ENCODE measurements around the gene POP7. TPM values are rescaled to one million over a fixed set of nuclear protein-coding genes. Genes with fewer than 3 reads are reported as not detected.
A peak's percentile ranks its signal among the peaks of the same experiment; 100 is the strongest.

The POP7 gene
- total RNA-seq, 5 donors from 2014 or later (not counting 1 experiment from before 2014, with no cell fraction given) = 8.3 to 18.1 (median 17.8) TPM

DNA sequence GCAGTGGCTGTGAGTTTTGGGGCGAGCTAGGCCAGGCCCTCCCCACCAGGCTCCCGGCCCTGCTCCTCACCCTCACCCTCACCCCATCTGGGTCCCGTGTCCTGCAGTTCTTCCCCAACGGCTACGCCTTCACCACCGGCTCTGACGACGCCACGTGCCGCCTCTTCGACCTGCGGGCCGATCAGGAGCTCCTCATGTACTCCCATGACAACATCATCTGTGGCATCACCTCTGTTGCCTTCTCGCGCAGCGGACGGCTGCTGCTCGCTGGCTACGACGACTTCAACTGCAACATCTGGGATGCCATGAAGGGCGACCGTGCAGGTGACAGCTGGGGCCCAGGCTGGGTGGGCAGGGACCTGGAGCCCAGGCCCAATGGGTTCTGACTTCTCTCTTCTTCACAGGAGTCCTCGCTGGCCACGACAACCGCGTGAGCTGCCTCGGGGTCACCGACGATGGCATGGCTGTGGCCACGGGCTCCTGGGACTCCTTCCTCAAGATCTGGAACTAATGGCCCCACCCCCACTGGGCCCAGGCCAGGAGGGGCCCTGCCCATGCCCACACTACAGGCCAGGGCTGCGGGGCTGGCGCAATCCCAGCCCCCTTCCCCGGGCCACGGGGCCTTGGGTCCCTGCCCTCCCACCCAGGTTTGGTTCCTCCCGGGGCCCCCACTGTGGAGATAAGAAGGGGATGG lies 27.5 kb upstream of the POP7 start:
- Mint-ChIP-seq H3K4me1 (peaks cover 38 to 44% (median 42%) of the 10 kb centered on the region in 3 donors), H3K27me3 (no peaks in the 10 kb centered on the region), H3K4me3 (peak overlapping the region in 2 of 3 donors; percentile 24 to 47), H3K36me3 (peaks cover 18% of the 10 kb centered on the region), H3K27ac (peak overlapping the region; percentile 67 to 88), H3K9me3 (no peaks in the 10 kb centered on the region)
- Histone ChIP-seq H3K4me1 (ENCODE audit: control insufficient read depth in 1 of 2, extremely low read depth in 1 of 2, insufficient read depth in 2 of 2, low read length in 2 of 2) (peaks cover 11 to 63% of the 10 kb centered on the region in 2 experiments), H3K27me3 (replicated peaks in 1 of 2; ENCODE audit: control insufficient read depth in 2 of 2, extremely low read depth in 1 of 2, insufficient read depth in 2 of 2, low read length in 1 of 2) (no peaks in the 10 kb centered on the region), H3K9me3 (no peaks in the 10 kb centered on the region), H3K36me3 (ENCODE audit: control insufficient read depth in 2 of 2, extremely low read depth in 1 of 2, insufficient read depth in 1 of 2, low read length in 1 of 2) (peaks cover 21 to 57% of the 10 kb centered on the region in 2 donors), H3K27ac (ENCODE audit: low read length) (no peak overlapping the region), H3K4me3 (ENCODE audit: control insufficient read depth in 1 of 2, extremely low read depth in 1 of 2, low read length in 1 of 2) (no peak overlapping the region)
- POLR2A ChIA-PET = interaction anchor here in 1 of 2 donors (0.7 kb wide), 1 partner anchor 1739 kb away, joined by 3 read pairs; no protein-coding TSS in a partner anchor
- ATAC-seq (replicated peaks in 1 of 4) = no peak
- 88% methylated on average over 30 of the region's 35 CpGs for WGBS (ENCODE audit: insufficient coverage)
- CTCF ChIA-PET = interaction anchor here in 1 of 2 donors (0.5 kb wide), 1 partner anchor 13 kb away, joined by 3 read pairs; no protein-coding TSS in a partner anchor
- DNase-seq = peak in 1 of 35 experiments; percentile 18

DNA sequence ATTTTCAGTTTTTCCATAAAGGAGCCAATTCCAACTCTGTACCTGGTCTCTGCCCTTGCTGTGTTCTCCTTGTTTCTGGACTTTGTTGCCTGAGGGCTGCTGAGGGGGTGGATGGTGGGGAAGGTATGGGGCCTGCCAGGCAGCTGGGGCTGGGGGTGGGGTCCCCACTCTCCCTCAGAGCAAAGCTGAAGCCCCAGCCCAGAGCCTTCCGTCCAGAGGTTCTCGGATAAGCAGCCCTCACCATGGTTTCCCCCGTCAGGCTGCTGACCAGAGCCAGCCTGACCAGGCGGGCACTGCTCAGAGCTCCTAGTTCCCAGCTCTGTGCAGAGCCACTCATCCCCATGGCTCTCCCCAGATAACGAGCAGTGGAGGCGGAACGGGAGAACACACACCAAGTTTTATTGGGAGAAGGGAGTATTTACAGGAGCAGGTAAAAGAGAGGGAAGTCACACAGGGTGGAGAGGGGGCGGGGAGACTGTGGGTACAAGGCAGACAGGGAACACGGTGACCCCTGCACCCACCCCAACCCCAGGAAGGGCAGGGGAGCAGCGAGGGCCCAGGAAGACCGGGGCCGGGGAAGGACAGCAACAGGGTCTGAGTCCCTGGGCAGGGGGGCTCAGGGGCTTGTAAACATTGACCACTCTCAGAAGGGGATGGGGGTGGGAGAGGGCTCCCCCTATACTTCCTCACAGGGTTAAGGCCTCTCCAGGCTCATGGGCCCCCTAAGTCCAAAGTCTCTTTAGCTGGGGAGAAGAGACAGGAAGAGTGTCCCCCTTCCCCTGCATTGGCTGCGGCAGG lies 26.6 kb upstream of the POP7 start:
- Histone ChIP-seq H3K36me3 (ENCODE audit: control insufficient read depth in 2 of 2, extremely low read depth in 1 of 2, insufficient read depth in 1 of 2, low read length in 1 of 2) (peaks cover 26 to 66% of the 10 kb centered on the region in 2 donors), H3K9me3 (no peaks in the 10 kb centered on the region), H3K27ac (ENCODE audit: low read length) (no peak overlapping the region), H3K4me3 (ENCODE audit: control insufficient read depth in 1 of 2, extremely low read depth in 1 of 2, low read length in 1 of 2) (no peak overlapping the region), H3K27me3 (replicated peaks in 1 of 2; ENCODE audit: control insufficient read depth in 2 of 2, extremely low read depth in 1 of 2, insufficient read depth in 2 of 2, low read length in 1 of 2) (no peaks in the 10 kb centered on the region), H3K4me1 (ENCODE audit: control insufficient read depth in 1 of 2, extremely low read depth in 1 of 2, insufficient read depth in 2 of 2, low read length in 2 of 2) (peaks cover 11 to 63% of the 10 kb centered on the region in 2 experiments)
- ATAC-seq (replicated peaks in 1 of 4) (no peak), DNase-seq (no peak)
- no peaks in the 10 kb centered on the region for H3K27me3 Mint-ChIP-seq
- POLR2A ChIA-PET = interaction anchor here in 1 of 2 donors (1.4 kb wide), 1 partner anchor 10 kb away, joined by 5 read pairs; no protein-coding TSS in a partner anchor
- H3K36me3 Mint-ChIP-seq = peaks cover 18% of the 10 kb centered on the region
- peak overlapping the region; percentile 34 to 76 for H3K27ac Mint-ChIP-seq
- H3K4me3 Mint-ChIP-seq = peak overlapping the region in 1 of 3 donors; percentile 38
- CTCF ChIA-PET = interaction anchor here in 1 of 2 donors (1.7 kb wide), 1 partner anchor 47 kb away, joined by 3 read pairs; no protein-coding TSS in a partner anchor
- H3K9me3 Mint-ChIP-seq = no peaks in the 10 kb centered on the region
- 100% methylated on average over 4 of the region's 13 CpGs for WGBS (ENCODE audit: insufficient coverage)
- H3K4me1 Mint-ChIP-seq = peaks cover 38 to 44% (median 42%) of the 10 kb centered on the region in 3 donors

DNA sequence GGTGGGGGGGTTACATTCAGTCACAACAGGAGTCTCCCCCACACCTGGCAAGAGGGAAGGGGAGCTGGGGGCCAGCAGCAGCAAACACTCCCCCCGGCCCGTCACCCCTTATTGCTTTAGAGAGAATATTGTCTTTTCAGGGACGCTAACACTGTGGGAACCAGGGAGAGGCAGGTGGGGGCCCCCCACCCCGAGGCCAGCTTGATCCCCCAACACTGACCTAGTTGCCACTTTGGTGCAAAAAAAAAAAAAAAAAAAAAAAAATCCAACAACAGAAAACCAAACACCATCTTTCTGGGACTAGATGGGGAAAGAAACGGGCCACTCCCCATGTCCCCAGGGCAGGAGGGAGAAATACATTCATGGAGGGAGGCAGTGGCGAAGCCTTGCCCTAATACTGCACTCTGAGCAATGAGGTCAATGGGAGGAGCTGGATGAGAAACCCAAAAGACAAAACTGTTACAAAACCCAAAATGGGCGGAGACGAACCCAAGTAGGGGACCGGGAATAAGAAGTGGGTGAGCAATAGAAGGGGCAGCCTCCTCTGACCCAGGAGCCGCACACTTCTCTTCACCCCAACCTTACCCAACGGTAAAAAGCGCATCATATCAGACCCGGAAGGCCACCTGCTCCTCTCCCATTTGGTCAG lies 25.9 kb upstream of the POP7 start:
- POLR2A ChIA-PET = interaction anchor here (0.5 to 1.4 kb wide), 4 partner anchors 9 to 515 kb away, joined by 3 to 14 read pairs (median 4); no protein-coding TSS in a partner anchor
- H3K4me3 Mint-ChIP-seq = peak overlapping the region in 1 of 3 donors; percentile 22
- DNase-seq = no peak

GRCh38 chr7:100680576-100681271 lies 25.2 kb upstream of the POP7 start:
- DNase-seq (no peak), ATAC-seq (replicated peaks in 1 of 4) (no peak)
- peaks cover 11 to 63% of the 10 kb centered on the region in 2 experiments for H3K4me1 ChIP-seq (ENCODE audit: control insufficient read depth in 1 of 2, extremely low read depth in 1 of 2, insufficient read depth in 2 of 2, low read length in 2 of 2)
- WGBS (ENCODE audit: insufficient coverage) = 91% methylated on average over 16 of the region's 18 CpGs
- H3K4me3 Mint-ChIP-seq = peak overlapping the region in 1 of 3 donors; percentile 22
- ChIA-PET CTCF (interaction anchor here (0.6 to 1.9 kb wide), 5 partner anchors 10 to 59 kb away, joined by 3 to 8 read pairs (median 8); no protein-coding TSS in a partner anchor), POLR2A (interaction anchor here (0.5 to 1.4 kb wide), 4 partner anchors 8 to 514 kb away, joined by 3 to 14 read pairs (median 4); no protein-coding TSS in a partner anchor)
- peaks cover 38 to 80% of the 10 kb centered on the region in 2 donors for H3K36me3 ChIP-seq (ENCODE audit: control insufficient read depth in 2 of 2, extremely low read depth in 1 of 2, insufficient read depth in 1 of 2, low read length in 1 of 2)
- H3K27me3 ChIP-seq (replicated peaks in 1 of 2; ENCODE audit: control insufficient read depth in 2 of 2, extremely low read depth in 1 of 2, insufficient read depth in 2 of 2, low read length in 1 of 2) = no peaks in the 10 kb centered on the region
- peaks cover 38 to 44% (median 42%) of the 10 kb centered on the region in 3 donors for H3K4me1 Mint-ChIP-seq
- no peaks in the 10 kb centered on the region for H3K9me3 Mint-ChIP-seq
- H3K36me3 Mint-ChIP-seq = peaks cover 22% of the 10 kb centered on the region
- H3K4me3 ChIP-seq (ENCODE audit: control insufficient read depth in 1 of 2, extremely low read depth in 1 of 2, low read length in 1 of 2) = no peak overlapping the region
- no peaks in the 10 kb centered on the region for H3K9me3 ChIP-seq
- H3K27ac Mint-ChIP-seq = peak overlapping the region; percentile 28 to 59
- no peaks in the 10 kb centered on the region for H3K27me3 Mint-ChIP-seq
- H3K27ac ChIP-seq (ENCODE audit: low read length) = peak overlapping the region; percentile 1

More for the DNA sequence above, 25.9 kb upstream of the POP7 start:
- no peaks in the 10 kb centered on the region for H3K9me3 ChIP-seq
- H3K4me1 ChIP-seq (ENCODE audit: control insufficient read depth in 1 of 2, extremely low read depth in 1 of 2, insufficient read depth in 2 of 2, low read length in 2 of 2) = peaks cover 11 to 63% of the 10 kb centered on the region in 2 experiments
- CTCF ChIA-PET = interaction anchor here (0.7 to 1.9 kb wide), 4 partner anchors 10 to 58 kb away, joined by 3 to 8 read pairs (median 8); no protein-coding TSS in a partner anchor
- no peak overlapping the region for H3K4me3 ChIP-seq (ENCODE audit: control insufficient read depth in 1 of 2, extremely low read depth in 1 of 2, low read length in 1 of 2)
- Mint-ChIP-seq H3K4me1 (peaks cover 38 to 44% (median 42%) of the 10 kb centered on the region in 3 donors), H3K27me3 (no peaks in the 10 kb centered on the region), H3K9me3 (no peaks in the 10 kb centered on the region), H3K36me3 (peaks cover 18% of the 10 kb centered on the region), H3K27ac (peak overlapping the region; percentile 28 to 34)
- ATAC-seq (replicated peaks in 1 of 4) = no peak
- peaks cover 33 to 73% of the 10 kb centered on the region in 2 donors for H3K36me3 ChIP-seq (ENCODE audit: control insufficient read depth in 2 of 2, extremely low read depth in 1 of 2, insufficient read depth in 1 of 2, low read length in 1 of 2)
- WGBS (ENCODE audit: insufficient coverage) = 100% methylated on average over 4 of the region's 13 CpGs
- no peak overlapping the region for H3K27ac ChIP-seq (ENCODE audit: low read length)
- H3K27me3 ChIP-seq (replicated peaks in 1 of 2; ENCODE audit: control insufficient read depth in 2 of 2, extremely low read depth in 1 of 2, insufficient read depth in 2 of 2, low read length in 1 of 2) = no peaks in the 10 kb centered on the region

GRCh38 chr7:100681491-100682227 lies 24.3 kb upstream of the POP7 start:
- Mint-ChIP-seq H3K4me1 (peaks cover 34 to 41% (median 37%) of the 10 kb centered on the region in 3 donors), H3K27ac (peak overlapping the region; percentile 36 to 55), H3K36me3 (peaks cover 22% of the 10 kb centered on the region), H3K27me3 (no peaks in the 10 kb centered on the region), H3K4me3 (peak overlapping the region in 1 of 3 donors; percentile 40), H3K9me3 (no peaks in the 10 kb centered on the region)
- H3K4me3 ChIP-seq (ENCODE audit: control insufficient read depth in 1 of 2, extremely low read depth in 1 of 2, low read length in 1 of 2) = no peak overlapping the region
- no peaks in the 10 kb centered on the region for H3K9me3 ChIP-seq
- CTCF ChIA-PET = interaction anchor here (1.7 to 1.9 kb wide), 2 partner anchors 10 to 49 kb away, joined by 3 to 8 read pairs; no protein-coding TSS in a partner anchor
- H3K27me3 ChIP-seq (replicated peaks in 1 of 2; ENCODE audit: control insufficient read depth in 2 of 2, extremely low read depth in 1 of 2, insufficient read depth in 2 of 2, low read length in 1 of 2) = no peaks in the 10 kb centered on the region
- DNase-seq = no peak
- peaks cover 34 to 83% of the 10 kb centered on the region in 2 donors for H3K36me3 ChIP-seq (ENCODE audit: control insufficient read depth in 2 of 2, extremely low read depth in 1 of 2, insufficient read depth in 1 of 2, low read length in 1 of 2)
- ATAC-seq (replicated peaks in 1 of 4) = peak in 2 of 4 experiments; percentile 16 to 28
- H3K4me1 ChIP-seq (ENCODE audit: control insufficient read depth in 1 of 2, extremely low read depth in 1 of 2, insufficient read depth in 2 of 2, low read length in 2 of 2) = peaks cover 9 to 55% of the 10 kb centered on the region in 2 experiments
- 76% methylated on average over 25 of the region's 29 CpGs for WGBS (ENCODE audit: insufficient coverage)
- H3K27ac ChIP-seq (ENCODE audit: low read length) = no peak overlapping the region
- POLR2A ChIA-PET = no interaction called here

Data from T-cell (primary cell).